Measurements from ENCODE around the gene PKD1L1. TPM values are rescaled to one million over a fixed set of nuclear protein-coding genes. Genes with fewer than 3 reads are reported as not detected.

The PKD1L1 gene
- total RNA-seq, 1 experiment from 2014 or later = 0.07 TPM

GRCh38 chr7:47765373-47765979 lies 182.8 kb downstream of the PKD1L1 start:
- H3K36me3 Mint-ChIP-seq = no peaks in the 10 kb centered on the region
- ChIA-PET POLR2A (no interaction called here), CTCF (no interaction called here)
- no peaks in the 10 kb centered on the region for H3K9me3 Mint-ChIP-seq
- no peak overlapping the region for H3K4me3 Mint-ChIP-seq
- DNase-seq (ENCODE audit: low spot score) = no peak
- TF ChIP-seq NR2C2 (CRISPR knock-in tag; IDR thresholded peaks at IDR 0.05) (no peak), E2F1 (CRISPR knock-in tag; IDR thresholded peaks at IDR 0.05) (no peak), ZNF263 (CRISPR knock-in tag; IDR thresholded peaks at IDR 0.05; ENCODE audit: low read depth) (no peak), ZNF232 (CRISPR knock-in tag; IDR thresholded peaks at IDR 0.05) (no peak), ZNF423 (CRISPR knock-in tag; IDR thresholded peaks at IDR 0.05) (no peak), FOXP1 (CRISPR knock-in tag; IDR thresholded peaks at IDR 0.05; ENCODE audit: borderline replicate concordance) (no peak)
- TF ChIP-seq, protein P1, sequence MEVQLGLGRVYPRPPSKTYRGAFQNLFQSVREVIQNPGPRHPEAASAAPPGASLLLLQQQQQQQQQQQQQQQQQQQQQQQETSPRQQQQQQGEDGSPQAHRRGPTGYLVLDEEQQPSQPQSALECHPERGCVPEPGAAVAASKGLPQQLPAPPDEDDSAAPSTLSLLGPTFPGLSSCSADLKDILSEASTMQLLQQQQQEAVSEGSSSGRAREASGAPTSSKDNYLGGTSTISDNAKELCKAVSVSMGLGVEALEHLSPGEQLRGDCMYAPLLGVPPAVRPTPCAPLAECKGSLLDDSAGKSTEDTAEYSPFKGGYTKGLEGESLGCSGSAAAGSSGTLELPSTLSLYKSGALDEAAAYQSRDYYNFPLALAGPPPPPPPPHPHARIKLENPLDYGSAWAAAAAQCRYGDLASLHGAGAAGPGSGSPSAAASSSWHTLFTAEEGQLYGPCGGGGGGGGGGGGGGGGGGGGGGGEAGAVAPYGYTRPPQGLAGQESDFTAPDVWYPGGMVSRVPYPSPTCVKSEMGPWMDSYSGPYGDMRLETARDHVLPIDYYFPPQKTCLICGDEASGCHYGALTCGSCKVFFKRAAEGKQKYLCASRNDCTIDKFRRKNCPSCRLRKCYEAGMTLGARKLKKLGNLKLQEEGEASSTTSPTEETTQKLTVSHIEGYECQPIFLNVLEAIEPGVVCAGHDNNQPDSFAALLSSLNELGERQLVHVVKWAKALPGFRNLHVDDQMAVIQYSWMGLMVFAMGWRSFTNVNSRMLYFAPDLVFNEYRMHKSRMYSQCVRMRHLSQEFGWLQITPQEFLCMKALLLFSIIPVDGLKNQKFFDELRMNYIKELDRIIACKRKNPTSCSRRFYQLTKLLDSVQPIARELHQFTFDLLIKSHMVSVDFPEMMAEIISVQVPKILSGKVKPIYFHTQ (CRISPR knock-in tag; IDR thresholded peaks at IDR 0.05) = no peak
- TF ChIP-seq, protein P2, sequence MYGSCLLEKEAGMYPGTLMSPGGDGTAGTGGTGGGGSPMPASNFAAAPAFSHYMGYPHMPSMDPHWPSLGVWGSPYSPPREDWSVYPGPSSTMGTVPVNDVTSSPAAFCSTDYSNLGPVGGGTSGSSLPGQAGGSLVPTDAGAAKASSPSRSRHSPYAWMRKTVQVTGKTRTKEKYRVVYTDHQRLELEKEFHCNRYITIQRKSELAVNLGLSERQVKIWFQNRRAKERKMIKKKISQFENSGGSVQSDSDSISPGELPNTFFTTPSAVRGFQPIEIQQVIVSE (CRISPR knock-in tag; IDR thresholded peaks at IDR 0.05; ENCODE audit: borderline replicate concordance) = no peak
- TF ChIP-seq, protein P3, sequence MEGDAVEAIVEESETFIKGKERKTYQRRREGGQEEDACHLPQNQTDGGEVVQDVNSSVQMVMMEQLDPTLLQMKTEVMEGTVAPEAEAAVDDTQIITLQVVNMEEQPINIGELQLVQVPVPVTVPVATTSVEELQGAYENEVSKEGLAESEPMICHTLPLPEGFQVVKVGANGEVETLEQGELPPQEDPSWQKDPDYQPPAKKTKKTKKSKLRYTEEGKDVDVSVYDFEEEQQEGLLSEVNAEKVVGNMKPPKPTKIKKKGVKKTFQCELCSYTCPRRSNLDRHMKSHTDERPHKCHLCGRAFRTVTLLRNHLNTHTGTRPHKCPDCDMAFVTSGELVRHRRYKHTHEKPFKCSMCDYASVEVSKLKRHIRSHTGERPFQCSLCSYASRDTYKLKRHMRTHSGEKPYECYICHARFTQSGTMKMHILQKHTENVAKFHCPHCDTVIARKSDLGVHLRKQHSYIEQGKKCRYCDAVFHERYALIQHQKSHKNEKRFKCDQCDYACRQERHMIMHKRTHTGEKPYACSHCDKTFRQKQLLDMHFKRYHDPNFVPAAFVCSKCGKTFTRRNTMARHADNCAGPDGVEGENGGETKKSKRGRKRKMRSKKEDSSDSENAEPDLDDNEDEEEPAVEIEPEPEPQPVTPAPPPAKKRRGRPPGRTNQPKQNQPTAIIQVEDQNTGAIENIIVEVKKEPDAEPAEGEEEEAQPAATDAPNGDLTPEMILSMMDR (IDR thresholded peaks at IDR 0.05) = no peak
- TF ChIP-seq, protein P4, sequence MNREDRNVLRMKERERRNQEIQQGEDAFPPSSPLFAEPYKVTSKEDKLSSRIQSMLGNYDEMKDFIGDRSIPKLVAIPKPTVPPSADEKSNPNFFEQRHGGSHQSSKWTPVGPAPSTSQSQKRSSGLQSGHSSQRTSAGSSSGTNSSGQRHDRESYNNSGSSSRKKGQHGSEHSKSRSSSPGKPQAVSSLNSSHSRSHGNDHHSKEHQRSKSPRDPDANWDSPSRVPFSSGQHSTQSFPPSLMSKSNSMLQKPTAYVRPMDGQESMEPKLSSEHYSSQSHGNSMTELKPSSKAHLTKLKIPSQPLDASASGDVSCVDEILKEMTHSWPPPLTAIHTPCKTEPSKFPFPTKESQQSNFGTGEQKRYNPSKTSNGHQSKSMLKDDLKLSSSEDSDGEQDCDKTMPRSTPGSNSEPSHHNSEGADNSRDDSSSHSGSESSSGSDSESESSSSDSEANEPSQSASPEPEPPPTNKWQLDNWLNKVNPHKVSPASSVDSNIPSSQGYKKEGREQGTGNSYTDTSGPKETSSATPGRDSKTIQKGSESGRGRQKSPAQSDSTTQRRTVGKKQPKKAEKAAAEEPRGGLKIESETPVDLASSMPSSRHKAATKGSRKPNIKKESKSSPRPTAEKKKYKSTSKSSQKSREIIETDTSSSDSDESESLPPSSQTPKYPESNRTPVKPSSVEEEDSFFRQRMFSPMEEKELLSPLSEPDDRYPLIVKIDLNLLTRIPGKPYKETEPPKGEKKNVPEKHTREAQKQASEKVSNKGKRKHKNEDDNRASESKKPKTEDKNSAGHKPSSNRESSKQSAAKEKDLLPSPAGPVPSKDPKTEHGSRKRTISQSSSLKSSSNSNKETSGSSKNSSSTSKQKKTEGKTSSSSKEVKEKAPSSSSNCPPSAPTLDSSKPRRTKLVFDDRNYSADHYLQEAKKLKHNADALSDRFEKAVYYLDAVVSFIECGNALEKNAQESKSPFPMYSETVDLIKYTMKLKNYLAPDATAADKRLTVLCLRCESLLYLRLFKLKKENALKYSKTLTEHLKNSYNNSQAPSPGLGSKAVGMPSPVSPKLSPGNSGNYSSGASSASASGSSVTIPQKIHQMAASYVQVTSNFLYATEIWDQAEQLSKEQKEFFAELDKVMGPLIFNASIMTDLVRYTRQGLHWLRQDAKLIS (CRISPR knock-in tag; IDR thresholded peaks at IDR 0.05; ENCODE audit: borderline replicate concordance) = no peak
- H3K27ac Mint-ChIP-seq = no peak overlapping the region
- H3K27me3 Mint-ChIP-seq (ENCODE audit: low read depth) = no peaks in the 10 kb centered on the region
- no peak for ATAC-seq
- H3K4me1 Mint-ChIP-seq = no peaks in the 10 kb centered on the region

DNA sequence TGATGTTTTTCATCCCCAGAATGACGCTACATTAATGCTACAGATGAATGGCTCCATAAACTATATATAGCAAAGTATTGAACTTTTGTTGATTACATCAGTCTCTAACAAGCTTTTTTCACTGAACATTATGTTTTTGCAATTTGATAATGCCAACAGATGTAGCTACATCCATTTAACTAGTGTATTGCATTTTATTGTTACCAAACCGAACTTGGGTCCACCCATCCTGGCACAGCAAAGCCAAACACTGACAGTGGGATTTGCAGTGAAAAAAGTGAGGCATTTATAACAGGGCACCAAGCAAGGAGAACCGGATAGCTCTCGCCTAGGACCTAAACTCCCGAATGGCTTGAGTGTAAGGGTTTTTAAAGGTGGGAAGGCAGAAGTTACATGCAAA lies 183.5 kb downstream of the PKD1L1 start:
- no peaks in the 10 kb centered on the region for H3K27me3 Mint-ChIP-seq (ENCODE audit: low read depth)
- ChIA-PET CTCF (no interaction called here), POLR2A (no interaction called here)
- H3K4me1 Mint-ChIP-seq = no peaks in the 10 kb centered on the region
- H3K27ac Mint-ChIP-seq = no peak overlapping the region
- H3K9me3 Mint-ChIP-seq = no peaks in the 10 kb centered on the region
- no peak for ATAC-seq
- H3K36me3 Mint-ChIP-seq = no peaks in the 10 kb centered on the region
- H3K4me3 Mint-ChIP-seq = no peak overlapping the region
- no peak for DNase-seq (ENCODE audit: low spot score)
- TF ChIP-seq, protein P4 (CRISPR knock-in tag; IDR thresholded peaks at IDR 0.05; ENCODE audit: borderline replicate concordance) = no peak
- TF ChIP-seq CREB1 (CRISPR knock-in tag; IDR thresholded peaks at IDR 0.05) (no peak), ATF3 (CRISPR knock-in tag; conservative IDR thresholded peaks at IDR 0.05) (no peak), ZNF138 (CRISPR knock-in tag; conservative IDR thresholded peaks at IDR 0.05) (no peak), MYBL2 (CRISPR knock-in tag; IDR thresholded peaks at IDR 0.05) (no peak), MLX (CRISPR knock-in tag; IDR thresholded peaks at IDR 0.05) (no peak)
- TF ChIP-seq, protein P5, sequence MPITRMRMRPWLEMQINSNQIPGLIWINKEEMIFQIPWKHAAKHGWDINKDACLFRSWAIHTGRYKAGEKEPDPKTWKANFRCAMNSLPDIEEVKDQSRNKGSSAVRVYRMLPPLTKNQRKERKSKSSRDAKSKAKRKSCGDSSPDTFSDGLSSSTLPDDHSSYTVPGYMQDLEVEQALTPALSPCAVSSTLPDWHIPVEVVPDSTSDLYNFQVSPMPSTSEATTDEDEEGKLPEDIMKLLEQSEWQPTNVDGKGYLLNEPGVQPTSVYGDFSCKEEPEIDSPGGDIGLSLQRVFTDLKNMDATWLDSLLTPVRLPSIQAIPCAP (CRISPR knock-in tag; IDR thresholded peaks at IDR 0.05) = no peak
